Spleen (tissue), 7 donors: ENCODE results near the gene GMNN.

Source experiments
- CTCF ChIP-seq, 11 experiments: fragments of 200-600 bp in 7 of 11; fragments of 450-650 bp in 4 of 11; sonication (generic) in 4 of 11; IDR thresholded peaks in 8 of 11; conservative IDR thresholded peaks in 3 of 11; 1 replicate in 7 of 11; 2 replicates in 4 of 11; pipeline versions ENCODE4 v1.4.0 to v1.8.0; 2016 to 2021; ENCODE audit warnings: antibody characterized with exemption in 11 of 11, inconsistent platforms in 4 of 11, mild to moderate bottlenecking in 1 of 11
- POLR2A ChIP-seq, 3 donors: fragments of 450-650 bp; IDR thresholded peaks; one replicate each; pipeline ENCODE4 v1.5.1; 2017; ENCODE audit warnings: antibody characterized with exemption in 3 of 3, mild to moderate bottlenecking in 1 of 3
- POLR2AphosphoS5 ChIP-seq, 3 donors: sonication (generic); formaldehyde crosslinking; IDR thresholded peaks; one replicate each; pipeline ENCODE4 v1.5.1; 2017; ENCODE audit warnings: antibody characterized with exemption in 3 of 3
- donor health status: DM: no; HTN: no; CAD: no; lungs with moderate emphysema.
- donor health status: DM: no; HTN: no; CAD: no.
- donor health status: DM: no; HTN: no; CAD: no.

GRCh38 chr6:24796616-24797290, 22.0 kb downstream of the GMNN start:
- TF ChIP-seq CTCF (IDR thresholded peaks at IDR 0.05 in 8 of 11, conservative IDR thresholded peaks at IDR 0.05 in 3 of 11) (no peak), POLR2A (IDR thresholded peaks at IDR 0.05) (no peak), POLR2AphosphoS5 (IDR thresholded peaks at IDR 0.05) (no peak)
